ENCODE results near the gene CNGB1.
"Not testable (repeated sequence)": the region's sequence is repeated elsewhere in the genome, so short reads cannot be mapped to it uniquely, and the experiment has no call there.

The CNGB1 gene

DNA sequence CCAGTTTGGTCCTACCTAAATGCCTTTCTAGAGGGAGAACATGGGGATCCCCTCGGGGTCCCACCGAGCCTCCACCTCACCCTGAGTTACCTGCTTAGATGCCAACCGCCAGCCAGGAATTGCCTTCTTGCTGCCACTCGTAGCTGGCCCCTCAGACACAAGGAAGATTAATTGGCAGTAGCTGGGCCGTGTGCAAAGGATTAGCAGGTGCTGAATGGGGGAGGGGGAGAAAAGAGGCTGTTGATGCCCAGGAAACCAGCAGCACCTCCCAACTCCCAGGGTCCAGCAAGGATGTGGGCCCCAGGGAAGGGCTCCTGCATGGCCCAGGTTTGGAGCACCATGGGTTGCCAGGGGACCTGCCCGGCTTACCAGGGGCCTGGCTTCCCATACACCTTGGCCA lies at the start of gene CNGB1:
TSS of gene CNGB1 (minus strand) at position 159 of the 400 bp plus-strand sequence. CDS start 3,842 bp downstream, outside the sequence.
- peak; percentile 84 for DNase-seq

DNA sequence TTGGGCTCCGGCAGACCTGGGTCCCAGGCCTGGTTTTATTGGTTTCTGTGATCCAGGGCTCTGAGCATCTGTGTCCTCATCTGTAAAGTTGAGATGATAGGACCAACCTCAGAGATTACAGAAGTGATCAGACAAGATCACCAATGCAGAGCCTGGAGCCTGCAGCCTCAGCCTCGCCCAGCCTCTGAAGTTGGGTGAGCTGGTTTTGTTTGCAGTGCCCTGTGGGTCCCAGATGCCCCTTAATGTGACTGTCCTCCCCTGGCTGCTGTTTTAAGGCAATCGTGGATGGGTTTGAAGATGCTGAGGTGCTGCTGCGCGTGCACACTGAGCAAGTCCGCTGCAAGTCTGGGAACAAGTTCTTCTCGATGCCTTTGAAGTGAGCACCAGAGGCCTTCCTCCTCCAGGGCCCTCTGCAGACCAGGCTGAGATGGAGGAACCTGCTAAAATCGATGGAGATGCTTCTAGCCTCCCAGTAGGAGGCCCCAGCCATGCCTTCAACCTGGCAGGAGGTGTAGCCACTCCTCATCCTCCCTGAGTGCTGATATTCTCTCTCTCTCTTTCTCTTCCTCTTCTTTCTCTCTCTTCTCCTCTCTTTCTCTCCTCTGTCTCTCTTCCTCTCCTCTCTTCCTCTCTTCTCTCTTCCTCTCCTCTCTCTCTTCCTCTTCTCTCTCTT lies 49.1 kb upstream of the CNGB1 start:
- DNase-seq: no peak

DNA sequence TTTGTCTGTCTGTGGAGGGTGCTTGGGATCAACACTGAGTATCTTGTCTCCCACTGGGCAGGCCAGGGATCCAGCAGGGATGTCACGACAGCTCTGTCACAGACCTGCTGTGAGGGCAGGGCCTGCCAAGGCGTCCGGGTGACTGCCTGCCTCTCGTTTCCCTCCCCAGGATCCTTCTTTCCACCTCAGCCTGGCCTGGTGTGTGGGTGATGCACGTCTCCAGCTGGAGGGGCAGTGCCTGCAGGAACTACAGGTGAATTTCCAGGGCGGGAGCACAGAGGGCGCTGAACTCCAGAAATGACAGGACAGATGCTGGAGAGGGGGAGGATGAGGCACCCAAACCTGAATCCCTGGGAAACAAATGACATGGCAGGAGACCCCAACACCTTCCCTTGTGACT lies 47.9 kb upstream of the CNGB1 start:
- peak; percentile 63 for DNase-seq

DNA sequence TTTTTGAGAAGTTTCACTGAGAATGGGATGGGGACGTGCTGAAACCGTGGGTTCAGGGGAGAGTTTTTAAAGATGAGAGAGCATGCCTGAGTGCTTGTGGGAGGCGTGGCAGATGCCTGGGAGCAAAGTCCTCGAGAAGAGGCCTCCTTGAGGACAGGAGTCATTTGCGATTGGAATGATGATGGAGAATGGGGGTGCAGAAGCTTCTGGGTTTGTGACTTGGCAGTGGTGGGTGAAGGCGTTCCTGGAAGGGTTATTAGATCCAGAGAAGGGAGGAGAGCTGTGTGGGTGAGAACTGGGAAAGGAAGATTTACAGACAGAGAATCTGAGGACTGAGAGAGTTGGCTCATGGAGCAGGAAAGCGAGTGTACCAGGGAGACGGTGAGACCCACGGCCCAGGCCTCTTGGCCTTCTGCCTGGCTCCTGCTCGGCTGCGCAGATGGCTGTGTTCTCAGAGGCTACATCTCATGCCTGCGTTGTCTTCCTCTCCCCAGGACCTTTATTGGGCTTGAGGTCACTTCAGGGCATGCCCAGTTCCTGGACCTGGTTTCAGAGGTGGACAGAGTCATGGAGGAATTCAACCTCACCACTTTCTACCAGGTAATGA lies 46.0 kb upstream of the CNGB1 start:
- DNase-seq: no peak

DNA sequence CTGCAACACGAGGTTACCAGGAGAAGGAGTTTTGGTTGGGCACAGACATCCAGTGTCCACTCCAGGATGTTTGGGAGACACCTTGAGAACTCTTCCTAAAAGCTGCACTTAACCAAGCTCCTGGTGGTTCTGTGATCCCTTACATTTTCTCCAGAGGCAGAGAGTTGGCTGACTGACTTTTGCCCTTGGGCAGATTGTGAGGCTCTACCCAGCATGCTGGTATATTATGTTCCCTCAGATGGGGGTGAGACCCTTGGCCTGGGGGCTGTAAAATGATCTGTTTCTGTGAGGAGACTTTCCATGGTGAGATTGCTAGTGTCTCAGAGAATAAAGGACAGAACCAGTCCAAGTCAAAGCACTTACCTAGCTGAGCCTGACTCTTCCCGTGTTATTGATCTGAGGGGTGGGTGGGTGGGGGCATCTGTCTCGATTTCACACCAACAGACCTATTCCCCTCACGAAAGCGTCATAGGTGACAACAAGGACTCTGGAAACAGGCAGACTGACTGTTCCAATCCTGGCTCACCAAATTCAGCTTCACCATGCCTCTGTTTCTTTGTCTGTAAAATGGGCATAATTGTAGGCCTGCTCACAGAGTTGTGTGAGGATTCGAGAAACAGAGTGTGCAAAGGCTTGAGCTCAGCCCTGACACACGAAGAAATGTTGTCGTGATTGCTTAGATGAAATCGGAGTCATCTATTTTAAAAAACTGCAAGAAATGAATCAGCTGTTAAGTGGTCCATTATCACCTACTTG lies 42.5 kb upstream of the CNGB1 start:
- DNase-seq: no peak

DNA sequence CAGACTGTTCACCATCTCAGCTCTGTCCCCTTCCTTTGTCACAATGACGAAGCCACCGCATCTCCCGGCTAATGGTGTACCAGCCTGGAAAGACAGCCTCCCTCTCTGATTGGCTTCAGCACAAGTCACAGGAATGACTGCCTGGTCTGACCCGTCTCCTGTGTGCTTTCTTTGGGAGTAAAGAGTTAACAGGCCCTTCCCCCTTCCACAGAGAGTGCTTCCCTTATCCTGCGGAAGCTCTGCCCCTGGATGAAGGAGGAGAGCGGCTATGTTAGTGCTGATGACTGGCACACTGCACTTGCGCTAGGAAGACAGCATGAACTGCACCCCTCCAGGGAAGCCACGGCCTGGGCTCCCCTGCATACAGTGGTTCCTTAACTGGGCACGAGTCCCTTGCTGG lies 41.6 kb upstream of the CNGB1 start:
- DNase-seq: no peak

DNA sequence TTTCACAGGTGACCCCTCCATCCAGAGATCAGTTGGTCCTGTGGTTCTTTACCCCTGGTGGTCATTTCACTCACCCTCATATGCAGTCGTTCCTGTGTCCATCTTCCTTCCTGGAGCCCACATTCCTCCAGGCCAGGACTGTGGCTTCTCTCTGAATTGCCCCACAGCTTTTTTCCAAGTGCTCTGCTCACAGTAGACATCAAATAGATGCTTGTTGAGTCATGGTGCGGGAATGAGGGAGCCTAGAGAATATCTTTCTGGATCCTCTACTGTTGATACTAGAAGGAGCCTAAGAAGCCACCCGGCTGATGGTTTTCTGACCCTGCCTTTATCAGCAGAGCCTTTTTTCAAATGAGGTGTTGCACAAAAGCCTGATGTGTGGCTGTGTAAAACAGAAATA lies 40.7 kb upstream of the CNGB1 start:
- DNase-seq: no peak

DNA sequence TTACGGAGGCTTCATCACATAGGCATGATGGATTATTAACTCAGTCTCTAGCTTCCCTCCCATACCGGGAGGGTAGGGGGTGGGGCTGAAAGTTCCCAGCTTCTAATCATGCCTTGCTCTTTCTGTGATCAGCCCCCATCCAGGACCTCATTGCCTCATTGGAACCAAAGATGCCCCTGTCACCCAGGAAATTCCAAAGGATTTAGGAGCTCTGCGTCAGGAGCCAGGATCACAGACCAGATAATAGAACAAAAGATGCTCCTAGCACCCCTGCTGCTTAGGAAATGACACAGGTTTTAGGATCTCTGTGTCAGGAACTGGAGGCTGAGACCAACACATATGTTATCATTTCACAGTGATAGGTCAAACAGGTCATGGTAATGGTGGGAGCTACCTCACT lies 40.0 kb upstream of the CNGB1 start:
- DNase-seq: no peak

DNA sequence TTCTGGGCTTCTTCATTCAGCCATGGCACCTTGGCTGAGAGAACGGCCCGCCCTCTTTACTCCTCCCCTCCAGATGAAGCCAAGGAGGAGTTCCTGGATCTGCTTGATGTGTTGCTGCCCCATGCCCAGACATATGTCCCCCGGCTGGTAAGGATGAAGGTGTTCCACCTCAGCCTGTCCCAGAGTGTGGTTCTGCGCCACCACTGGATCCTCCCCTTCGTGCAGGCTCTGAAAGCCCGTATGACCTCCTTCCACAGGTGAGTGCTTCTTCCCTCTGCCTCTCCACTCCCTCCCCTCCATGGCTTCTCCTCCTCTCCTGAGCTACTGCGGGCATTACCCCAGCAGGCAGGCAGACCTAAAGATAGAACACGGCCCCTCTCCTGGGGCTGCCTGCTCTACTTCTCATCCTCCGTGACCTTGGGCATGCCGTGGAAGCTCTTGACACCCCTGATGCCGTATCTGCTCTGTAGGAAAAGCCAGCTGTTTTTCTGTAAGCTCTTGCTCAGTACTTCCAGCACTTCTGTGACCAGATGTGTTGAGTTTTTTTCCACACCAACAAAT lies 39.0 kb upstream of the CNGB1 start:
- no peak for DNase-seq

DNA sequence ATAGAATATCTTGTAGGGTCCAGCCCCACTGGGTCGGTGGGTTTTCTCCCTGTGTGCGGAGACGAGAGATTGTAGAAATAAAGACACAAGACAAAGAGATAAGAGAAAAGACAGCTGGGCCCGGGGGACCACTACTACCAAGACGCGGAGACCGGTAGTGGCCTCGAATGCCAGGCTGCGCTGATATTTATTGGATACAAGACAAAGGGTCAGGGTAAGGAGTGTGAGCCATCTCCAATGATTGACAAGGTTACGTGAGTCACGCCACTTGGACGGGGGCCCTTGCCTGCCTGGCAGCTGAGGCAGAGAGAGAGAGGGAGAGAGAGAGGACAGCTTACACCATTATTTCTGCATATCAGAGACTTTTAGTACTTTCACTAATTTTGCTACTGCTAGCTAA lies 33.8 kb upstream of the CNGB1 start:
- DNase-seq: not testable (repeated sequence)

DNA sequence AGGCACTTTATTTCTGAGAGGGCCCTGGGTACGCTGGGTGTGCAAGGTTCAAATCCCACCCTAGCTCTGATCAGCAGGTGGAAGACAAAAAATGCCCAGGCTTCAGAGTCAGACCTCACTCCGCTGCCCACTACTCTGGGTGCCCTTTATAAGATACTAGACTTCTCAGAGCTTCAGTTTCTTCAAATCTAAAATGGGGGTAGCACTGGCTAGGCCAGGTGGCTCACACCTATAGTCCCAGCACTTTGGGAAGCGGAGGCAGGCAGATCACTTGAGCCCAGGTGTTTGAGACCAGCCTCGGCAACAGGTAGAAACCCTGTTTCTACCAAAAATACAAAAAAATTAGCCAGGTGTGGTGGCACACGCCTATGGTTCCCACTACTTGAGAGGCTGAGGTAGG lies 32.0 kb upstream of the CNGB1 start:
- no peak for DNase-seq

DNA sequence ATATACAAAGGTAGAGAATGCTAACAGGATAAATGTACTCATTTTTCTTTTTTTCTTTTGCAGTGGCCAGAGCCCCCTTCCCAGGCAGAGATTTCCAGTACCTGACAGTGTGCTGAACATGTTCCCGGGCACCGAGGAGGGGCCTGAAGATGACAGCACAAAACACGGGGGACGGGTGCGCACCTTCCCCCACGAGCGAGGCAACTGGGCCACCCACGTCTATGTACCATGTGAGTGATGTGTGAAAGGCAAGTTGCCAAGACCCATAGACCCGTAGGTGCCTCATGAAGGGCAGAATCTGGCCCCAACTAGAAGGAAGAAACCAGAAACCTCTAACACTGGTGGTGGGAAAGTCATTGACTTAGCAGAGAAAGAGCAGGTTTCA lies 31.5 kb upstream of the CNGB1 start:
- no peak for DNase-seq

DNA sequence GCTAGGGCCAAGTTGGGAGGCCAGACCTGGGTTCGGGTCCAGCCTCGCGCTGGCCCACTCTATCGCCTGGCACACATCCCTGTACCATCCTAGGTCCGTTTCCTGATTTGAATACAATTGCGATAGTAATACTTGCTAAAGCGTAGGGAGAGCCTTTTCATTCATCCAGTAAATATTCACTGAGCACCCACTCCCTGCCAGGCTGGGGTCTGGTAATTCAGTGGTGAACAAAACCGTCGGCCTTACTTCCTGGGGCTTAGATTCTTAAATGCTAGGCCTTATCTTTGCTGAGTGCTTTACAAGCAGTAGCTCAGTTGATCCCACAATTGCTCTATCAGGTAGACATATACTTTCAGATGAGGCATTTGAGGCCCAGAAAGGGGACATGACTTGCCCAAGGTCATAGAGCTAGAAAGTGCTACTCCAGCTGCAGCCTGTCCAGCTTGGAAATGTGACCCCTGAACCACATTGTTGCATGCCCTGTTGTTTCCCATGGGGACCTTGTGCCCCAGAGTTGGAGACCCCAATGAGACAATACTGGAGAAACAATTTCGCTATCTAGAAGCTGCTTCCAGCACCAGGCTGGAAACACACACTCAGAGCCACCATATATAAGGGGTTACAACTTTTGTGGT lies 31.0 kb upstream of the CNGB1 start:
- DNase-seq: no peak

DNA sequence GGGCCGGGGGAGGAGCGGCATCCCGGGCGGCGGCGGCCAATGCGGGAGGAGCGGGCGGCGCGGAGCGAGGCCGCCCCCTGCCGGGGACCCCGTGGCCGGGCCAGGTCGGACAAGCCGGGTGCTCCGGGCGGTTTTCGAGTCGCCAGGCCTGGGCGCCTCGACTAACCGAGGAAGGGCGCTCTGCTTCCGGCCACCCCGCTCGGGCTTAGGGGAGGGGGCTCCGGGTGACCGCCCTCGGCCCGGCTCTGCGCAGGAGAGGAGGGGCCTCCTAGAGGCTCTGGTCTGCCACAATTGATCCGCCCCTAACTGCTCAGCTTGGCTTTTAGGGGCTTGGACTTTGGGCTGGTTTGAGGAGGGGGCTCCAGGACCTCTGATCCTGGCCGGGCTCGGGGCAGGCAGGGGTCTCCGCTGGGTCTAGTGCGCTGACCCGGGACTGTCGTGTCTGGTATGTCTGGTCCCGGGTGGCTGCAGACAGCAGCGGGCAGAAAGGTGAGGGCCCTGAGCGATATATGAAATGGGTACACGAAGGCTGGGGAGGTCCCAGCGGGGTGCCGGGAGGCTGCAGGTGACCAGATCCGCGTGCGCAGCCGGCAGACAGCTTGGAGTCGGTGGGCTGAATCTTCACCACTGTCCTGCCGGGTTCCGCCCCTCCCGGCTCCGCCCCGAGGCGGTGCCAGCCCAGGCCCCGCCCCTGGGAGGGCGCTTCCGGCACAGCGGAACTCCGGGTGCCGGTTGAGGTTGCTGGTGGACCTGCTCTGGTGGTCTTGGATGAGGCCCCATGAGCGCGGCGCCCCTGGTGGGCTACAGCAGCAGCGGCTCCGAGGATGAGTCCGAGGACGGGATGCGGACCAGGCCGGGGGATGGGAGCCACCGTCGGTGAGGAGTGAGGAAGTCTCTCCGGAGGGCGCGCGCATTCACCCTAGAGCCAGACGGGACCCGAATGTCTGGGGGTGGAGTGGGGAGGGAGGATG lies 30.1 kb upstream of the CNGB1 start, which contains the start of gene USB1:
TSS of gene USB1 (plus strand) at position 702 of the 971 bp plus-strand sequence. CDS start at position 779, 77 bp downstream.
- peak; percentile 86 for DNase-seq

DNA sequence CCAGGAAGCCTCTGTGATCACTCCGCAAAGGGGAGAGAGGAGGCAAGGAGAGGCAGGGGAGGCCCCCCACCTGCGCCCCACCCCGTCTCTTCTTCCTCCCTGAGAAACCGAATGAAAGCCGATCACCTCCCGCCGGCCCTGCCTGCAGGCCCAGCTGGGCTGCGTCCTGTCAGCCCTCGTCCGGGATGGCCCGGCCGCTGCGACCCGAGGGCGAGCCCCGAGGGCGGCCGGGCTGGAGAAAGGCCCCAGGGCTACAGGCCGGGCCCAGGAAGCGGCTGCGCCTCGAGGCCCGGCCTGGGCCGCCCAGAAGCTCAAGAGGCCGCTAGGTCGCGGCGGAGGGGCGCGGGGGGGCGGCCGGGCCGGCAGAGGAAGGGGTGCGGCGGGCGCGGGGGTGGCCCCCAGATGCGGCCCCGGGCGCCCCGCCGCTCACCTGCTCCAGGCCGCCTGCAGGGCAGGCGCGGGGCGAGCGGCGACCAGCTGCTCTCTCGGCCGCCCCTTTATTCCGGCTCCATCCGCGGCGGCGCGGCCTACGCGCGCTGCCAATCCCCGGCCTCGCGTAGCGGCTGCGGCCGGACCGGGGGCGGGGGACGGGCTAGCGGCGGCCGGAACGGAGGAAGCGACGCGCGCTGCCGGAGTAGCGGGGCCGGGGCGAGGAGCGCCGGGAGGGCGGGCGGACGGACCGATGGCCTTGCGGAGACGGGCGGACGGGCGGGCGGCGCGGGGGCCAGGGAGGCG lies 29.2 kb upstream of the CNGB1 start, which contains the start of gene ZNF319:
TSS of gene ZNF319 (minus strand) at position 702 of the 735 bp plus-strand sequence. CDS start 2,407 bp downstream, outside the sequence.
- peak; percentile 61 for DNase-seq

DNA sequence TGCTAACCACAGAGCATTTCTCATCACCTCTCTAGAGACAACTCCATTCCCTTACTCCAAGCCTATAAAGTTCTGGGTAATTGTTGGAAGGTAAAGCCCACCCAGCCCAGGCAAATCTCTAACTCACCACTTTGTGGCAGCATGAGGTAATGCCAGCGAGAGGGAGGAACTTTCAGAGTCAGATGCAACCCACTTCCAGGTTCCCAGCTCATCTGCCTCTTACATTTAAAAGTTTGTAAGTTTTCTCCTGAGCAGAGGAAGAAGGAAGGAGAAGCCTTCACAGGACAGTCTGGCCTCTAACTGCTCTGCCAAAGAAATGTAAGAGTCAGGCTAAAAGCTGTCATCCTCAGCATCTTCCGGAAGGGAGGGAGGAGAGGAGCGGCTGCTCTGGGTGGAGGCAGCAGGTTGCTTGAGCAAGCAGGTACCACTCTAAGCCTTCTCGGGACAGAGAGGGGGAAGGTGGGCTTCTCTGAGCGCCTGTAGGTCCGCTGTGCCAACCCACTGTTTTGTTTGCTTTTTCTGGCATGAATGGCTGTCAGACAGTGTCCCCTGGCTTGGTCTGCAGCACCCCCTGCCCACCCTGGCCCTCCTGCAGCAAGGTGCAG lies 28.5 kb upstream of the CNGB1 start:
- DNase-seq: peak; percentile 27

DNA sequence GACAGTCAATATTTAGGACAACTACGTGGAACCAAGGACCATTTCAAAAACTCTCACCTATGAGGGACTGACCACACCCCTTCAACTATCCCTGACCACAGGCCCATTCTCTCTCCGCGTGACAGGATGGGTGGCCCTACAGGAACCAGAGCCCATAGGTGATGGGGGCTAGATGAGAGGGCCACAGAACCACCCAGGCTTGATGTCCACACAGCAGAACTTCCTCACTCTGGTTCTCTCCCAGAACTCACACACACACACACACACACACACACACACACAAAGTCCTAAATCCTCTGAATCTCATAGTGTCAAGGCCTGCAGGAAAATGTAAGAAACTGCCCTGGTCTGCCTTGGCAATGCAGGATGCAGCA lies 28.1 kb upstream of the CNGB1 start:
- DNase-seq: no peak

DNA sequence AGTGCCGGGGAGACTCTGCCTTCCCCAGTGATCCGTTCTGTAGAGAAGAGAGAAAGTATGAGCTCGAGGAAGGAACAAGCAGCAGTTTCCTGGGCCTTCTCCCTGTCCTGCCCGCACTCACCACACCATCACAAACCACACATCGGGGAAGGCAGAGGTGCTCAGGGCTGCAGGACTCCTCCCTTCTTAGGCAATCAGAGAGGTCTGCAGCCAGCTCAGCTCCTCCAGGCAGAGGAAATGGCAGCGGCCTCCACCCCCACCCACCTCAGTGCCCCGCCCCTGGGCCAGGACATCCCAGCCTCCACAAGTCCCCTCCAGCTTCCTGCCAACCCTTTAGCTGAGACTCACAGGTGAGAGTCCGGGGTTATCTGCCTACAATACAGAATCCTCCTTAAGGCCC lies 27.6 kb upstream of the CNGB1 start:
- DNase-seq: no peak

DNA sequence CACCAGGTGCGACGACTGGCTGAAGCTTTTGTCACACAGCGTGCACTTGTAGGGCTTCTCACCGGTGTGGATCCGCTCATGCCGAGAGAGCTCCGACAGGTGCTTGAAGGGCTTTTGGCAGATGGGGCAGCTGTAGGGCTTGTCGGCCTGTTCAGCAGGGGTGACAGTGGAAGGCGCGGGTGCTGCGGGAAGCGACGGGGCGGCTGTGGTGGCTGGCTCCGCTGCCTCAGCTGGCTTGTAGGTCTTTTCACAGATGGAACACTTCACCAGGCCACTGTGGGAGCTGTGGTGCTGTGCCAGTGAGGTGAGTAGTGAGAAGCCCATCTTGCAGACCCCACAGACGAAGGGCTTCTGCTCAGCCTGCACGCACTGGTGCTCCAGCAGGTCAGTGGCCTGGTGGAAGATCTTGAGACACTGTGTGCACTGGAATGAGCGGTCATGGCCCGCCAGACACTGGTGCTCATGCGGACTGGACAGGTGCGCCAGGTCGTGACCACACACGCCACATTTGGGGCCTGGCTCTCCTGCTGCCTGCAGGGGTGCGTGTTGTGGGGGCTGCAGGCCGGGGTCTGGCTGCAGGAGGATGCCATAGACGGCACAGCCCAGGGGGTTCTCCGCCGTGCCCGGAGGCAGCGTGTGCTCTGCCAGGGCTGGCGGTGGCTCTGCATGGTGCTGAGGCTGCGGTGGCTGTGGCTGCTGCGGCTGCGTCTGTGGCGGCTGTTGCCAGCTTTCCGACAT lies 26.8 kb upstream of the CNGB1 start:
- no peak for DNase-seq

DNA sequence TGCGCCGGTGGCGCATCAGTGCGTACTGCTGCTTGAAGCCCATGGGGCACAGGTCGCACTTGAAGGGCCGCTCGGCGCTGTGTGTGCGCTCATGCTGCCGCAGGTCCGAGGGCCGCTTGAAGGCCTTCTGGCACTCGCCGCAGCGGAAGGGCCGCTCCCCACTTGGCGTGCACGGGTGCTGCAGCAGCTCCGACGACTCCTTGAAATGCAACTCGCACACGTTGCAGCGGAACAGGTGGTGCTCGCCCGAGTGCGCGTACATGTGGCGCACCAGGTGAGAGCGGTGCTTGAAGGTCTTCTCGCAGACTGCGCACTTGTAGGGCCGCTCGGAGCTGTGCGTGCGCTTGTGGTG lies 26.2 kb upstream of the CNGB1 start:
- DNase-seq: no peak

All from NCI-H82 (cell line).